IMR-90 (cell line): ENCODE measurements around the gene ETV3L. TPM values are rescaled to one million over a fixed set of nuclear protein-coding genes. Genes with fewer than 3 reads are reported as not detected.
A peak's percentile ranks its signal among the peaks of the same experiment; 100 is the strongest.

Source experiments
- ATAC-seq: fragments of 200-7000 bp; cut with Tn5 transposase; 2 replicates; pipeline ENCODE4 v1.9.1; 2020; ENCODE audit warnings: low read depth, mild to moderate bottlenecking, moderate library complexity
- BruUV-seq: library from RNA; stranded (reverse); fragments of 400-500 nt; replicated peaks from 2 replicates; lab custom pipeline; 2021; lab: Mats Ljungman, UMichigan
- CTCF ChIA-PET: fragments of 300-600 bp; formaldehyde crosslinking; extraction: SDS; loops from one replicate; lab custom pipeline; 2021; ENCODE audit warnings: antibody characterized with exemption; lab: Yijun Ruan, JAX
- POLR2A ChIA-PET: fragments of 300-600 bp; sonication (Branson Sonifier 250); formaldehyde crosslinking; loops from one replicate; lab custom pipeline; 2022; ENCODE audit warnings: antibody characterized with exemption; ENCODE audit not compliant: unreplicated experiment; lab: Charles Lee
- DNase-seq: peaks from one replicate; pipeline ENCODE4 v3.0.0; 2013
- H2AFZ ChIP-seq: replicated peaks from 2 replicates; pipeline ENCODE3; 2013; ENCODE audit warnings: low read length, mild to moderate bottlenecking; ENCODE audit not compliant: poor library complexity
- H2AK5ac ChIP-seq: 2 replicates; pipeline ENCODE4 v1.6.1; 2013; ENCODE audit warnings: low read depth, low read length, inconsistent platforms
- H2AK9ac ChIP-seq: replicated peaks from 2 replicates; pipeline ENCODE3; 2013; ENCODE audit warnings: mild to moderate bottlenecking, low read depth, low read length, moderate library complexity; ENCODE audit not compliant: poor library complexity
- H2BK120ac ChIP-seq: 2 replicates; pipeline ENCODE4 v1.6.1; 2013; ENCODE audit warnings: low read depth, low read length, inconsistent platforms
- H2BK15ac ChIP-seq: 3 replicates; pipeline ENCODE4 v1.6.1; 2013; ENCODE audit warnings: low read depth, low read length, inconsistent platforms
- H2BK20ac ChIP-seq: 2 replicates; pipeline ENCODE4 v1.6.1; 2013; ENCODE audit warnings: low read depth, mild to moderate bottlenecking, inconsistent platforms, low read length, moderate library complexity
- H2BK5ac ChIP-seq: 2 replicates; pipeline ENCODE4 v1.6.1; 2013; ENCODE audit warnings: mild to moderate bottlenecking, low read depth, low read length, inconsistent platforms; ENCODE audit not compliant: poor library complexity, severe bottlenecking
- H3K14ac ChIP-seq: replicated peaks from 2 replicates; pipeline ENCODE4 v1.6.1; 2013; ENCODE audit warnings: low read depth, low read length, inconsistent platforms
- H3K18ac ChIP-seq: 2 replicates; pipeline ENCODE4 v1.6.1; 2013; ENCODE audit warnings: low read depth, low read length, control low read depth
- H3K23ac ChIP-seq: 2 replicates; pipeline ENCODE4 v1.6.1; 2013; ENCODE audit warnings: low read depth, low read length, inconsistent platforms
- H3K27ac ChIP-seq: 2 replicates; pipeline ENCODE4 v1.5.1; 2013; ENCODE audit warnings: mild to moderate bottlenecking, control low read depth, low read length; ENCODE audit not compliant: insufficient read depth
- H3K27me3 ChIP-seq: 2 replicates; pipeline ENCODE4 v1.6.1; 2013; ENCODE audit warnings: low read length; ENCODE audit not compliant: control insufficient read depth, insufficient read depth
- H3K36me3 ChIP-seq: 2 replicates; pipeline ENCODE4 v1.6.1; 2013; ENCODE audit warnings: low read length, mixed read lengths; ENCODE audit not compliant: control insufficient read depth, insufficient read depth
- H3K4ac ChIP-seq: 2 replicates; pipeline ENCODE4 v1.6.1; 2013; ENCODE audit warnings: low read depth, low read length, inconsistent platforms
- H3K4me1 ChIP-seq: 2 replicates; pipeline ENCODE4 v1.6.1; 2013; ENCODE audit warnings: low read length, mixed read lengths; ENCODE audit not compliant: control insufficient read depth, insufficient read depth
- H3K4me2 ChIP-seq: 2 replicates; pipeline ENCODE4 v1.6.1; 2013; ENCODE audit warnings: low read depth, mild to moderate bottlenecking, control low read depth, low read length, moderate library complexity
- H3K4me3 ChIP-seq: 2 replicates; pipeline ENCODE4 v1.5.1; 2013; ENCODE audit warnings: low read depth, mild to moderate bottlenecking, control low read depth, low read length, moderate library complexity; ENCODE audit not compliant: insufficient read depth
- H3K56ac ChIP-seq: 2 replicates; pipeline ENCODE4 v1.6.1; 2013; ENCODE audit warnings: low read length, inconsistent platforms; ENCODE audit not compliant: insufficient read depth; ENCODE audit errors: extremely low read depth
- H3K79me1 ChIP-seq, 2 experiments: 2 replicates each; pipeline ENCODE4 v1.6.1; 2013; ENCODE audit warnings: low read length in 2 of 2, inconsistent platforms in 1 of 2, low read depth in 1 of 2
- H3K9ac ChIP-seq: 2 replicates; pipeline ENCODE4 v1.6.1; 2013; ENCODE audit warnings: low read depth, low read length, control low read depth
- H3K9me1 ChIP-seq: 2 replicates; pipeline ENCODE4 v1.6.1; 2013; ENCODE audit warnings: low read length, inconsistent platforms; ENCODE audit not compliant: insufficient read depth
- H3K9me3 ChIP-seq: 2 replicates; pipeline ENCODE4 v1.6.1; 2013; ENCODE audit warnings: low read length; ENCODE audit not compliant: control insufficient read depth, insufficient read depth
- H4K20me1 ChIP-seq: 2 replicates; pipeline ENCODE4 v1.6.1; 2013; ENCODE audit warnings: low read length, inconsistent platforms; ENCODE audit not compliant: insufficient read depth
- H4K5ac ChIP-seq: 2 replicates; pipeline ENCODE4 v1.6.1; 2013; ENCODE audit warnings: mild to moderate bottlenecking, low read depth, low read length, control low read depth
- H4K8ac ChIP-seq, 2 experiments: 2 replicates each; pipeline ENCODE4 v1.6.1; 2013; ENCODE audit warnings: low read depth in 2 of 2, low read length in 2 of 2, control low read depth in 1 of 2, inconsistent platforms in 1 of 2
- H4K91ac ChIP-seq: 2 replicates; pipeline ENCODE4 v1.6.1; 2013; ENCODE audit warnings: low read depth, low read length, inconsistent platforms; ENCODE audit not compliant: insufficient read depth
- CTCF ChIP-seq: conservative IDR thresholded peaks from 2 replicates; pipeline ENCODE4 v1.5.1; 2012; ENCODE audit warnings: mild to moderate bottlenecking, low read depth, low read length, improper control_type of control experiment
- FOS ChIP-seq: fragments of 150-350 bp; IDR thresholded peaks from 2 replicates; pipeline ENCODE4 v1.6.1; 2016; ENCODE audit warnings: low read depth, low read length
- MXI1 ChIP-seq: IDR thresholded peaks from 2 replicates; pipeline ENCODE4 v1.6.1; 2012; ENCODE audit warnings: low read depth, mild to moderate bottlenecking, low read length, moderate library complexity, borderline replicate concordance
- POLR2A ChIP-seq: IDR thresholded peaks from 2 replicates; pipeline ENCODE4 v1.6.1; 2012; ENCODE audit warnings: mild to moderate bottlenecking, low read depth, low read length
- RAD21 ChIP-seq: IDR thresholded peaks from 2 replicates; pipeline ENCODE4 v1.6.1; 2012; ENCODE audit warnings: low read length, improper control_type of control experiment
- SMC3 ChIP-seq: fragments of 150-350 bp; IDR thresholded peaks from 2 replicates; pipeline ENCODE4 v1.6.1; 2016; ENCODE audit warnings: low read depth, mild to moderate bottlenecking, antibody characterized with exemption, low read length, moderate library complexity
- USF2 ChIP-seq: fragments of 150-350 bp; IDR thresholded peaks from 2 replicates; pipeline ENCODE4 v1.6.1; 2017; ENCODE audit warnings: mild to moderate bottlenecking, antibody characterized with exemption, low read length, low read depth
- WGBS, 2 experiments: methylation state at CpG; one replicate each; pipeline versions ENCODE4 v1.1.5 to v1.1.7; 2013; ENCODE audit warnings: missing lambda C conversion rate in 2 of 2; ENCODE audit not compliant: insufficient read length in 1 of 2; ENCODE audit errors: extremely low coverage in 2 of 2; 5-methylcytosine and 5-hydroxymethylcytosine counted together
- dilution Hi-C: fragments of 300-500 bp; cut with HindIII; formaldehyde crosslinking; loops from one replicate; pipeline ENCODE4 v1.14.3; 2018; ENCODE audit warnings: low sequenced_read_pairs; ENCODE audit not compliant: unreplicated experiment
- in situ Hi-C: fragments of 300-500 bp; cut with MboI; formaldehyde crosslinking; loops from 3 replicates; pipeline ENCODE4 v1.14.3; 2019; ENCODE audit warnings: low sequenced_read_pairs, inconsistent platforms, mixed read lengths
- intact Hi-C: fragments of 100-400 bp; cut with micrococcal nuclease; formaldehyde crosslinking; loops from 2 replicates; pipeline ENCODE4 v1.10.0; 2022
- polyA plus RNA-seq, 3 experiments: library from polyadenylated mRNA; depleted of rRNA; stranded (reverse); fragments of >200 nt; gene quantifications; 2 replicates each; pipeline ENCODE4 v1.2.3, GENCODE V29; 2012; ENCODE audit warnings: low replicate concordance in 1 of 3
- total RNA-seq: library from RNA; depleted of rRNA; stranded (reverse); fragments of >200 nt; gene quantifications from 2 replicates; pipeline ENCODE4 v1.2.3, GENCODE V29; 2012

ETV3L gene
- total and polyA plus RNA-seq, 2 of the 4 experiments (the other 2 are of a cell fraction) = not detected

- no TSS peak for BruUV-seq
- H3K4me3 ChIP-seq = no peak overlapping the region
- no peak overlapping the region for H4K8ac ChIP-seq
- no peaks in the 10 kb centered on the region for H3K79me1 ChIP-seq
- no peak overlapping the region for H3K4me2 ChIP-seq
- WGBS, 2 experiments = 80% methylated on average over 1 of the region's 8 CpGs; no CpG with 5 or more reads in 1 of the 2 experiments
- no peak overlapping the region for H3K9ac ChIP-seq
- CTCF ChIA-PET = interaction anchor here (0.8 kb wide), 1 partner anchor 62 kb away, joined by 3 read pairs; no protein-coding TSS in a partner anchor
- no peak overlapping the region for H3K27ac ChIP-seq
- H2BK5ac ChIP-seq = no peak overlapping the region
- H2AFZ ChIP-seq = peak overlapping the region; percentile 24
- H3K23ac ChIP-seq = no peak overlapping the region
- H4K91ac ChIP-seq = no peak overlapping the region
- DNase-seq (no peak), ATAC-seq (peak; percentile 13)
- TF ChIP-seq MXI1 = no peak
- no peak for TF ChIP-seq USF2
- no peak for TF ChIP-seq CTCF
- TF ChIP-seq SMC3 = no peak
- no peak for TF ChIP-seq FOS
- TF ChIP-seq POLR2A = no peak
- TF ChIP-seq RAD21 = no peak
- H2AK5ac ChIP-seq = no peak overlapping the region
- in situ Hi-C loops (loop anchor here (5.0 kb wide), 1 partner anchor 59 kb away; no protein-coding TSS in a partner anchor), dilution Hi-C loops (no loop called here), intact Hi-C loops (loop anchor here (5.0 to 10.0 kb wide), 2 partner anchors 44 to 272 kb away; partner anchors contain the start of gene ETV3)
- no peak overlapping the region for H2BK20ac ChIP-seq
- H3K14ac ChIP-seq = no peak overlapping the region
- H3K36me3 ChIP-seq = no peaks in the 10 kb centered on the region
- no peaks in the 10 kb centered on the region for H4K20me1 ChIP-seq
- H2BK120ac ChIP-seq = no peak overlapping the region
- H3K27me3 ChIP-seq = 0 out of 2 replicates have a peak, but pooled peaks cover 3% of the 10 kb centered on the region
- H3K56ac ChIP-seq = no peak overlapping the region
- no peaks in the 10 kb centered on the region; the same call in 1 of the 2 replicates for H3K4me1 ChIP-seq
- no peak overlapping the region for H2AK9ac ChIP-seq
- H3K9me3 ChIP-seq = no peaks in the 10 kb centered on the region
- H3K9me1 ChIP-seq = 0 out of 2 replicates have a peak, but pooled peaks cover 3% of the 10 kb centered on the region
- H4K5ac ChIP-seq = no peak overlapping the region
- no peak overlapping the region for H3K4ac ChIP-seq
- POLR2A ChIA-PET = no interaction called here
- no peak overlapping the region for H2BK15ac ChIP-seq
- H3K18ac ChIP-seq = no peak overlapping the region
Measured at GRCh38 chr1:157092831-157093230, 6.8 kb downstream of the ETV3L start.
